ENCODE data around the gene GTF3C4. TPM values are rescaled to one million over a fixed set of nuclear protein-coding genes. Genes with fewer than 3 reads are reported as not detected.

Gene GTF3C4
- total and polyA plus RNA-seq, 2 of the 8 experiments (the other 6 are each of a cell fraction or from before 2014, with no cell fraction given), result 6.8 to 39.2 TPM

- no peak for TF ChIP-seq CTCF (IDR thresholded peaks at IDR 0.05; ENCODE audit: control extremely low read depth in 1 of 3, insufficient read depth in 1 of 3, low read depth in 1 of 3, low read length in 3 of 3)
Measured at GRCh38 chr9:132698989-132699388, 28.7 kb downstream of the GTF3C4 start (continued).

Measured in H1 (cell line).